GM12874 (cell line): ENCODE results near the gene MAP3K5.

Experiments used
- CTCF ChIP-seq: IDR thresholded peaks from 2 replicates; pipeline ENCODE4 v1.5.1; 2011; ENCODE audit warnings: low read depth, mild to moderate bottlenecking, control low read depth, low read length, moderate library complexity; ENCODE audit not compliant: insufficient read depth

The MAP3K5 gene

GRCh38 chr6:136762022-136762975, 30.0 kb downstream of the MAP3K5 start:
- no peak for TF ChIP-seq CTCF

GRCh38 chr6:136761227-136761922, 30.9 kb downstream of the MAP3K5 start:
- no peak for TF ChIP-seq CTCF

GRCh38 chr6:136757150-136757549, 35.1 kb downstream of the MAP3K5 start:
- TF ChIP-seq CTCF = no peak

GRCh38 chr6:136754820-136755219, 37.5 kb downstream of the MAP3K5 start:
- no peak for TF ChIP-seq CTCF

GRCh38 chr6:136753624-136754023, 38.7 kb downstream of the MAP3K5 start:
- TF ChIP-seq CTCF = no peak

- no peak for TF ChIP-seq CTCF
Measured at GRCh38 chr6:136752554-136752953, 39.7 kb downstream of the MAP3K5 start.

- no peak for TF ChIP-seq CTCF
Measured at GRCh38 chr6:136751991-136752390, 40.3 kb downstream of the MAP3K5 start.
